Measurements from ENCODE around the gene SPAG6.
"Not testable (repeated sequence)": the region's sequence is repeated elsewhere in the genome, so short reads cannot be mapped to it uniquely, and the experiment has no call there.

Gene SPAG6

DNA sequence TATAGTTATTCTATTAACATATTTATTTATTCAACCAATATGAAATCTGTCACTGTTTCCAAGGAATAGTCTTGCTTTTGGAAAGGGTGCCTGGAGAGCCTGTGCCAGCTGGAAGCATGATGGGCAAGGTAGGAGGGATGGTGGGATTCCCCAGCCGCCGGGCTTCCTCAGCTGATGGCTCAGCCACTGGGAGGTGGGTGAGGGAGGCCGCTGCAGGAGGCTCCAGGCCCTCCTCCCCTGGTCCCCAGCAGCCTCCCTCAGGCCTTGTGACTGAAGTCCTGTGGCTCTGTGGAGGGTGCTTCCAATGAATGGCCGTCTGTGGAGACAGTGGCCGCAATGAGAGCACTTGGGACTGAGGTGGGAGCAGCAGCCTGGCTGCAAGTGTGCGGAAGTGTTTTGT, 27.0 kb downstream of the SPAG6 start:
- DNase-seq (ENCODE audit: low read depth), result no peak

- DNase-seq (ENCODE audit: low read depth), result no peak
Observed at GRCh38 chr10:22372917-22373316, 27.6 kb downstream of the SPAG6 start.

DNA sequence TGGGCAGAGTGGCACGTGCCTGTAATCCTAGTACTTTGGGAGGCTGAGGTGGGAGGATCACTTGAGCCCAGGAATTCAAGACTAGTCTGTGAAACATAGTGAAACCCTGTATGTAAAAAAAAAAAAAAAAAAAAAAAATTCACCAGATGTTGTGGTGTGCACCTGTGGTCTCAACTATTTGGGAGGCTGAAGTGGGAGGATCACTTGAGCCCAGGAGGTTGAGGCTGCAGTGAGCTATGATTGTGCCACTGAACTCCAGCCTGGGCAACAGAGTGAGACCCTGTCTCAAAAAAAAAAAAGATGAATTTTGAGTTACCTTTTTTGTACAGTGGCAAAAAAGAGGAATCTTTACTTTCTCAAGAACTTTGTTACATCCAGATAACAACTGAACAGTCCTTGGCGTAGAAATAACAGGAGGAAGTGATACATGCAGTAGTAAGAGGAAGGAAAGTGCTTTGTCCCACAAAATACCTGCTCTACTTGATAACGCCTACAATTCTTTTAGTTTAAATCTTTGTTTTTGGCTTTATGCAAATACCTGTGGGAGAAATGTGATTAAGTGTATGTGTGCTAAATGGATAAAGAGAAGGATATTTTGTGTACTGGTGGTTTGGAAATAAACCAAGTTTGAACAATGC, 29.3 kb downstream of the SPAG6 start:
- no peak for DNase-seq (ENCODE audit: low read depth)

- no peak for DNase-seq (ENCODE audit: low read depth)
Observed at GRCh38 chr10:22379059-22379458, 33.8 kb downstream of the SPAG6 start.

DNA sequence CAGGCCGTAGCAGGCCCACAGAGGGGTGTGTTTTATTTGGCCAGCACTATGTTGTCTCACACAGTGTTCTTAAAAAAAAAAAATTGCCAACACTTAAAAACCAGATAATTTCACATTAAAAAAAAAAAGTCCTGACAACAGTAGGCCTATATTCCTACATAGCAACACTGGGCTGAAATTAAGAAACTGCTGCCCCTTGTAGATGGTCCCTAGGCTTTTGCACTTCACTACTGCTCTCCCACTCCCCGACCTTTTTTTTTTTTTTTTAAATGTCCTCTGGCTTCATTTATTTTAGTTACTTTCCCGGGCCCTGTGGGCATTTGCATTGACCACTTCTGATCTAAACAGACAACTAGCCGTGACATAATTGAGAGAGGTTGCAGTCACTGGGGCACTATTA, 36.0 kb downstream of the SPAG6 start:
- no peak for DNase-seq (ENCODE audit: low read depth)

GRCh38 chr10:22386503-22386902, 41.2 kb downstream of the SPAG6 start:
- DNase-seq (ENCODE audit: low read depth), result no peak

GRCh38 chr10:22389856-22390589, 44.7 kb downstream of the SPAG6 start:
- DNase-seq (ENCODE audit: low read depth), result no peak

GRCh38 chr10:22391600-22391999, 46.3 kb downstream of the SPAG6 start:
- DNase-seq (ENCODE audit: low read depth), result no peak

- not testable (repeated sequence) for DNase-seq (ENCODE audit: low read depth)
Observed at GRCh38 chr10:22396195-22396594, 50.9 kb downstream of the SPAG6 start.

- DNase-seq (ENCODE audit: low read depth), result not testable (repeated sequence)
Observed at GRCh38 chr10:22406916-22407315, 61.6 kb downstream of the SPAG6 start.

DNA sequence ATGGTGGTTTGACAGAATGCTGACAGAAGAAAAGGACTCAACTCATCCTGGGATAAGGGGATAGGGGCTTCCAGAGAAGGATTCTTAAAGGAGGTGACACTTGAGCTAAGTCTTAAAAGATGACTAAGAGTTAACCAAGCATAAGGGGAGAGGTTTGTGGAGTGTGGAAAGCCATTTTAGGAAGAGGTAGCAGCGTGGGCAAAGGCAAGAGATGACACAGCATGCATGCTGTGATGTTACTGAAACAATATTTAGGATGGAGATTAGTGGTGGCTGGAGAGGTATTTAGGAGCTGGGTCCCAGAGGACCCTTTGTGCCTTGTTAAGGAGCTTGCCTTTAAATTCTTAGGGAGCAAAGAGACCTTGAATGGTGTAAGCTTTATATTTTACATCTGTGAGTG, 65.1 kb downstream of the SPAG6 start:
- DNase-seq (ENCODE audit: low read depth), result no peak

GRCh38 chr10:22410846-22411245, 65.5 kb downstream of the SPAG6 start:
- no peak for DNase-seq (ENCODE audit: low read depth)

DNA sequence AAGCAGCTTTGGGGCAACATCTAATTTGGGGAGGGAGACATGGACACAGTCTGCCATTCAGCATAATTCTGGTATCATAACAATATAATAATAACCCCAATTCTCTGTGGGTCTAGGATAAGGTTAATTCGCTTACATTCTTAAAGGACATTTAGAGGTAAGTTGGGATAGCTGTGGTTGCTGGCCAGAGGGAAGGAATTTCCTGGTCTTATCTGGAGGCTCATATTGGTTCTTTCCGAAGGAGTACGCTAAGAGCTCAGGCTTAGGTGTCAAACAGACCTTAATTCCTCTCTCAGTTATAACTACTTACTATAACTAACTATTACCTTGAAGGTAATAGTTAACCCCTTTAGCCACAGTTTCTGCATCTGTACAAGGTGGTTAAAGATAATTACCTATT, 68.8 kb downstream of the SPAG6 start:
- DNase-seq (ENCODE audit: low read depth), result no peak

DNA sequence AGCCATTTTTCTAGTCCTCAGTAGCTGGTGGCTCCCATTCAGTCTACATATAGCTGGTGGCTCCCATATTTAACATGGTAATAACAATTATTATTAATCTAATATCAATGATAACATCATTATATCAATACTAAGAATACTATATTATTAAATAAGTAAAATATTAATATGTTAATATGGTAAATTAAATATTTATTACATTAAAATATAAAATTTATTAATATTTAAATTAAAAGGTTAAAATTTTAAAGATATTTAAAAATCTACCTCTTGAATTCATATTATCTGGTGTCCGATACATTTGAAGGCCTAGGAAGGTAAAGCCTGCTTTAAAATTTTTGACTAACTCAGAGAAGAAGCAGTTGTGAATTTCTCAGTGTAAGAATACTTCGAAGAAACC, 69.8 kb downstream of the SPAG6 start:
- no peak for DNase-seq (ENCODE audit: low read depth)

DNA sequence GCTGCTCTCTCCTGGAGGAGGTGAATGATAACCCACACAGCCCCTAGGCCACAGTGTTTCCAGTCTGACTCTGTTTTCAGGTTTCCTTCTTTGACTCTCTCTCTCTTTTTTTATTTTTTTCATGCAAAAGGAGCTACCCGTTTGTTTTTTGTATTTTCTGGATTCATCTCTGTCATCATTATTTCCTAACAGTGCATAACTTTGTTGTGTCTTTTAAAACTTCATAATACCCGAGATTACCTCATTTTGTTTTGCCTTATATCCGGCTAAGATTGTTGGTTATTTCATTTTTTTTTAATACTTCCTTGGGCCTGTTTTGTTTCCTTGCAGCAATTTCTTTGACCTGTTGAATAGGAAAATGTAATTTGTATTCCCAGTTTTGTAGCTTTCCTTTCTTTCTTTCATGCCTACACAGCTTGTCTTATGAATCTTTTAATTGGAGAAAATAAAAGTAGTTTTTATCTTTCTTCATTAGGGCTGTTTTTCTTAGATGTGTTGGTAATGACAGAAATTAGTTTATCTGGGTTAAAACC, 72.5 kb downstream of the SPAG6 start:
- no peak for DNase-seq (ENCODE audit: low read depth)

GRCh38 chr10:22420787-22421517, 75.7 kb downstream of the SPAG6 start:
- DNase-seq (ENCODE audit: low read depth), result no peak

GRCh38 chr10:22426653-22427052, 81.4 kb downstream of the SPAG6 start:
- DNase-seq (ENCODE audit: low read depth), result no peak

DNA sequence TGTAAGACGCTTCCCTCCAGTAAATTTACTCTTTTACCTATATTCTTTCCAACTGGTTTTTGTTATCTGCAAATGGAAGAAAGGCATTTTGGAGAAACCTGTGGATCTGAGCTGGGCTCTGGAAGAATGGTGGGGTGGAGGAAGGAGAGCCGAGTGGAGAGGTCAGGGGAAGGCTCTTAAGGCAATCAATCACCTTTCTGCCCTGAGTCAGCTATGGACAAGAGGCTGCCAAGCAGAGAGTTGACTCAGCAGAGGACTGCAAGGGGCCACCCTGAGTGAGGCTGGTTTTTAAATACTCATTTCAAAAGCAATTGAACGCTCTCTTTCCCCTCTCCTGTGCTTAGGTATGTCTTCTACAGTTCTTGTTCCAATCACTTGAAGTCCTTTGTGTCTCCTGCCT, 81.8 kb downstream of the SPAG6 start:
- no peak for DNase-seq (ENCODE audit: low read depth)

- DNase-seq (ENCODE audit: low read depth), result peak; percentile 92
Observed at GRCh38 chr10:22427890-22428571, 82.7 kb downstream of the SPAG6 start.

- DNase-seq (ENCODE audit: low read depth), result no peak
Observed at GRCh38 chr10:22429146-22429545, 83.8 kb downstream of the SPAG6 start.

DNA sequence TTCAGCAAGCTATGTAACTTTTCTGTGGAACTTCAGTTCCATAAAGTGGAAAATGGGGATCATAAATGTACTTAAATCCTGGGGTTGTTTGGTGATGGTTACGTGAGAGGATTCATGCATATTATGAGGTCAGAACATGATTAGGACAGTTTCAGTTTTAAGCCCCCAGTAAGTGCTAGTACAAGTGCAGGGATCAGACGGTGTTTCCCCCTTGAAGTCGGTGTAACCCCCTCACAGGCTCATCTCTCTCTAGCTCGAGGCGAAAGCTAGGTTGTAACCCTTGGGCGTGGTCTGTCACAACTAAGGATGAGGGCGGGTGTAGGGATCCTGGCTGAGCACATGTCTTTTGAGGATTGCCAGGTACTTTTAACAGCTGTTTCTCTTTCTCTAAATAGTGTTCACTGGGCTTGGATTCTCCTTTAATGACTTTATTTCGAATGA, 84.7 kb downstream of the SPAG6 start:
- DNase-seq (ENCODE audit: low read depth), result no peak

DNA sequence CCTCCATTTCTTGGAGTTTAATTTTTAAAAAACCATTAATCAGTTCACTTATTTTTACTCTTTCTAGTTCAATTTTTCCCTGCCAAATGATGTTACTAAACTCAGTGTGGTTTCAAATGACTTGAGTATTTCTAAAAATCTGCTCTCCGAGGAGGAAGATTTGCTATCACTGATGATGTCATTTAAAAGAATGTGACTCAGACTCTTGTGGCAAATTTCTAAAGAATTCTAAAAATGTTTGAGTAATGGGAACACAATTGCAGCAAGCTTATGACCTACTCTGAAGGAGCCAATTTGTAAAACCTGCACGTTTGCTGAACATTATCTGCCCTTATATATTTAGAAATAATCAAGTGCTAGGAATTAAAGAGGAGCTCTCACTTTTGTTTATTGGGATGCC, 88.6 kb downstream of the SPAG6 start:
- peak; percentile 79 for DNase-seq (ENCODE audit: low read depth)

Data from GM04504 (cell line).